Stimulated activated CD4-positive, alpha-beta T cell treated with anti-CD3 and anti-CD28 coated beads, TNF-alpha, amount 100 ng/mL, for 24 hours (primary cell): Measurements from ENCODE around the gene NBDY.
A peak's percentile ranks its signal among the peaks of the same experiment; 100 is the strongest.
"Not testable (repeated sequence)": the region's sequence is repeated elsewhere in the genome, so short reads cannot be mapped to it uniquely, and the experiment has no call there.

Source experiments
- DNase-seq, 3 experiments: peaks; one replicate each; pipeline ENCODE4 v3.0.0-alpha.2; 2020; ENCODE audit warnings: low read depth in 3 of 3

Gene NBDY

DNA sequence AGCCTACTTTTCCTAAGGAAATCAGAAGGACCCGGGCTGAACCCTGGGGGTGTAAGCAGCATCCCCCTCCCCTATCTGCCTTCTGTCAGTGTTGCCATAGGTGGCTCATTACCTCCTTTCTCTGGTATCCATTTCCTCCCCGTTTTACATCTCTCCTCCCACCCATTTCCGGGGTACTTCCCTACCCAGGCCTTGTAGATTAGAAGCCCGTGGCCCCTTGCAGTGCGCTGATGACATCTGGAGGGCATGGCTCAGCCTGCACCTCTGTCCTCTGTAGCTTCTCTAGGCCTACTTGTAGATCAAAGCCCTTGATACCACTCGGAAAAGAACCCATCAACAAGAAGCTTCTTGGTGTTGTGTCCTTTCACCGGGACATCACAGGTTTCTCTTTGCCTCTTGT, 71.8 kb downstream of the NBDY start:
- peak in 2 of 3 experiments; percentile 18 to 40 for DNase-seq

DNA sequence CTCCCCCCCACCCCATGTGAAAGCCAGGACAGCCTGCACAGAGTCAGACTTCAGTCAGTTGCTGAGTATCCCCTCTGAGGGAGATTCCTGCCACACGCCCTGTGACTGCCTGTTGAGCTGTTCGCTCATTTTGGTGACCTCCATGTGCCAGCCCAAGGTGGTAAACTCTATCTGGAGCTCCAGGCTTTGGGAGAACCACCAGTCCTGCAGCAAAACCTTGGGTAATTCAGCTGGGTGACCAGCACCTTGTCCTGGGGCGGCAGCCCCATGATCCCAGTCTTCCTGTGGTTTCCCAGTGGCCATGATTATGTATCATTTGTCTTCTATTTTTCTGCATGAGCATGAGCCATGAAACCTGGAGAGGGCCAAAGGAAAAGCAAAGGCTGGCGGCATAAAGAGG, 73.4 kb downstream of the NBDY start:
- DNase-seq, result no peak

DNA sequence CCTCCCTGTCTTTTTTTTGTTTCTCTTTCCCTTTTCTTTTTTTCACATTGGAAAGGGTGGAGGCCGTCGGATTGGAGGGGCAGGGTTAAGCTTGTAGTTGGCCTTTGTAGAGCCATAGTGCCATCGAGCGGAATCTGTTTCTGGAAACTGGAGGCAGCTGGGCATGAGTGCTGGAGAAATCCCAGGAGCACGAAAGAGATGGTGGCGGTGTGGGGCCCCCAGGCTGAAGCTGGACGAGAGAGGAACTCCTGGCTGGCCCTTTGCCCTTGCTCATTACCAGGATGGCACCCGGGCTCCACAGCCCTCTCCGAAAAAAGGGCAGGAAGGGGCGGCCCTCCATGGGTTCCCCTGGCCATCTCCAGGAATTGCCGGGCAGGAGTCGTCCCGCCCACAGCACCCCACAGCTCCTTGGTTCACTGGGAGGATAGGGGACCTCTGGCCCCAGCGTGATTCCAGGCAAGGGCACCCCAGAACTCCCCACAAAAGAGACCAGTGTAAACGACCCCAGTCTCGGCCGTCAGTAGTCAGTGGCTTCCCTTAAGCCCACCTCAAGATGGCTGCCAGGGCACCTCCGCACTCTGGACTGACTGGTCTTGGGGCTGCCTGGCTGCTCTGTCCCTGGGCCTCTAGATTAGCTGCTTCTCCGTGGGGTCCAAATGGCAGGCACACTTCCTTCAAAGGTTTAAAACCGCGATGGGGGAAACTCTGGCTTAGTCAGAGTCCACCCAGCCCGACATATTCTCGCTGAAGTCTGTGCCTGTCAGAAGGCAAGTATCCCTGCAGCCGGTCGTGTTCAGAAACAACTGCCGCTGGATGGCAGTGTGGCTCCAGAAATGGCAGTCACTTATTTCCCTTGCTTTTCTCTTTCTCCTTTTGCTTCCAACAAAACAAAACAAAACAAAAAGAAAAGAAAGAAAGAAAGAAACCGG, 74.1 kb downstream of the NBDY start:
- DNase-seq, result peak in 2 of 3 experiments; percentile 14 to 37

DNA sequence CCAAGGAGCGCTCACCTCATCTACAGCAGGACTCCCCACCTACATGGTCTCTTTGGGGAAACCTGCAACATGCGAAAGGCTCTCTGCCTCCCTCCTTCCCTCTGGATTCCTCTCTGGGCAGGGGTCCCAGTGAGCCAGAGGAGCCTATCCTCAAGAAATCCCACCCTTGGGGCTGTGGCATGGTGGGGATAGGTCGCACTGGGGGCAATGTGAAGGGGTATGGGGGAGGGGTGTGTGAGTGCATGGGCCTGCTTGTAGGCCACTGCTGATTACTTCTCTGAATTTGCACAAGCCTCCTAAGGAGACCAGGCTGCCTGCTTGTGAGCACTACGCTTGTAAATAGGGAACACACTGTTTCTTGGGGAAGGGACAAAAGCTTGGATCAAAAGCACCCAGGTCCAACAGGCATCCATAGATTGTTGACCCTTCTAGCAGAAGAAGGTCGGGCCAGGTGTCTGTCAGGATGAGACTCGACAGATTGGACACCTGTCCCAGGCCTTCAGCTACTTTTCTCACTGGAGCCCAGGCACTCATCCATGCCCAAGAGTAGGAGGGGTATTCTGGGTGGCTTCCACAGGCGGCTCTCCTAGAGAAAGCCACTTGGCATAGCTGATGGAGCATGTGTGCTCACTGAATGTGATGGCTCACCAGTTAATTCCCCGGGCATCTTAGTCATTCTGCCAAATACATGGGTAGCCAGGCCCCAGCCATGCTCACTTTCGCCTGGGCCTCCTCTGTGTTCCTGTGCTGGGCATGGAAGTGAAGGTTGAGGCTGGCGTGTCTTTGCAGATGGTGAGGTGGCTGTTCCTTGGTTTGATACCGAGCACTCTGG, 75.0 kb downstream of the NBDY start:
- no peak for DNase-seq

DNA sequence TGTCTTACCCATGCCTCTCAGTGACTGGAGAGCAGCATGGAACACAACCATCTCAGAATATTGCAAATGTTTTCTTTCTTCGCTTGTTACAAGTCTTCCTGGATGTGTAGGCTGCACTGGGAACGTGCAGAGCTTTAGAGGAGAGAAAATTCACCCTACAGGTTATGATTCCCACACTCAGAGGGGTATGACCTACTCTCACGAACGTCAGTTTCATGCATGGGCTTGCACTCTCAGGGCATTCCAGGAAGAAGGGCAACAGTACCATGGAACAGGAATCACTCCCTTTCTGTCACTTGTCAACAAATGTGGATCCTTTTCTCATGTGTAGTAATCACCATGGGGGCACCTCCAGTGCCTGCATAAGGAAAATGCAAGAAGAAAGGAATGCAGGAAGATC, 75.8 kb downstream of the NBDY start:
- no peak for DNase-seq

DNA sequence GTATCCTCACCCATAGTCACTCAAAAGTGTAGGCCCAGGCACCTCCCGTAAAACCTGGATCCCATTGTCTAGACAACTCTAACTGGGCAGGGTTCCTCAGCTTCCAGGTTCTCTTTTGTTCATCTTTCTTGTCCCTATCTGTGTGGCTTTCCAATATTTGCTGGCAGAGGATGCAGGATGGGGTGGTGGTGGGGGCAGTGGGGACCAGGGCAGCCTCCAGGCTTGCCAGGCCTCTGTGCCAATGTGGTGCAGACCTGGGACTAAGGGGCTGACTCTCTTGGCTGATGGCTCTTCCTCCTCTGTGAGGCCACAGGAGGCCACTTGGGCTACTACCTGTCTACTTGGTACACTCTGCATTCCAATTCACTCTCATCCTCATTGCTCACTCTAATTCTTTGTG, 76.4 kb downstream of the NBDY start:
- DNase-seq, result no peak

DNA sequence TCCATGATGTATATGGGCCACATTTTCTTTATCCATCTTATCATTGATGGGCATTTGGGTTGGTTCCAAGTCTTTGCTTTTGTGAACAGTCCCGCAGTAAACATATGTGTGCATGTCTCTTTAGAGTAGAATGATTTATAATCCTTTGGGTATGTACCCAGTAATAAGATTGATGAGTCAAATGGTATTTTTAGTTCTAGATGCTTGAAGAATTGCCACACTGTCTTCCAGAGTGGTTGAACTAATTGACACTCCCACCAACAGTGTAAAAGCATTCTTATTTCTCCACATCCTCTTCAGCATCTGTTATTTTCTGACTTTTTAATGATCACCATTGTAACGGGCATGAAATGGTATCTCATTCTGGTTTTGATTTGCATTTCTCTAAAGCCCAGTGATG, 77.1 kb downstream of the NBDY start:
- DNase-seq, result not testable (repeated sequence)

DNA sequence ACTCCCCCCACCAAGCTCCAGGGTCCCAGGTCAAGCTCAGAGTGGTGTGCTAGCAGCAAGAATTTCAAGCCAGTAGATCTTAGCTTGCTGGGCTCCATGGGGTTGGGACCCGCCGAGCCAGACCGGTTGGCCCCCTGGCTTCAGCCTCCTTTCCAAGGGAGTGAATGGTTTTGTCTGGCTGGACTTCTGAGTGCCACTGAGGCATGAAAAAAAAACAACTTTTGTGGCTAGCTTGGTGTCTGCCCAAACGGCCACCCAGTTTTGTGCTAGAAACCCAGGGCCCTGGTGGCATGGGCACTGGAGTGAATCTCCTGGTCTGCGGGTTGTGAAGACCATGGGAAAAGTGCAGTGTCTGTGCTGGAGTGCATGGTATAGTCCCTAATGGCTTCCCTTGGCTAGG, 82.6 kb downstream of the NBDY start:
- DNase-seq, result no peak

DNA sequence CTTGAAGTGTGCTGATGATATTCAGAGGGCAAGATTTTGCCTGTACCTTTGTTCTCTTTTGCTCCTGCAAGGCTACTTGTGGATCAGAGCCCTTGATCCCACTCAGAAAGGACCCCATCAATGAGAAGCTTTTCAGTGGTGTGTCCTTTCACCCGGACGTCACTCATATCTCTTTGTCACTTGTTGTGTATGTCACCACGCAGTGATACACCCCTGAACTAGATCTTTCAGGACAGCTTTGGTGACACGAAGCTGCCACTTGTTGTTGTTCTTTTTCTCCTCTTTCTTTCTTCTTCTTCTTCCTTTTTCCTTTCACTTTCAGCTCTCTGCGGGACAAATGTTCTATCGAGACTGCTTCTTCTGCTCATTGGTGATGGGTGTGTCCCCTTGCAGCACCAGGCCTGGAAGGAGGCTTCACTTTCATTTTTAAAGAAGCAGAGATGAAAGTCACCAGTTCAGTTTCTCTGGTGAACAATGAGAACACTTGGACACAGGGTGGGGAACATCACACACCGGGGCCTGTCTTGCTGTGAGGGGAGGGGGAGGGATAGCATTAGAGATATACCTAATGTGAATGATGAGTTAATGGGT, 83.6 kb downstream of the NBDY start:
- DNase-seq, result no peak

DNA sequence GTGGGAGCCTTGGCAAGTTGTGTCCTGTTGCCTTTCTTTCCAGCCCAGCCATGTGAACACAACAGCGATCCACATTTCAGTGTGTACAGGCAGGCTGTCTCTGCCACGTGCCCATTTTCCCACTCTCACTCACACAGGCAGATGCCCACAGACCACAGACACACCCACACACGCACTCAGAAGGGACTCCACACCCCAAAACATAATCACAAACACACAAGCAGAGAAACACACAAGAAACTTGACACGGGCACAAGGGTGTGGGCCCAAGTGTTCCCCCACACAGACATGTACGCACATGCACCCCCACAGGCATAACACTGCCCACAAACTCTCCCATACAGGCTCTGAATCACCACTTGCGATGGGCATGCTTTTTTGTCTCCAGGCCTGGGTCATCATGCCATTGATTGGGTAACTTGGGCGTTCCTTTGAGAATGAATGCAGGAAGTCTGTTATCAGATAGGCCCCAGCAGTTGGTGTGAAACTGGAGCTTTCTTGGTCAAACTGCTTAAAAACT, 84.3 kb downstream of the NBDY start:
- DNase-seq, result peak in 2 of 3 experiments; percentile 8 to 29

DNA sequence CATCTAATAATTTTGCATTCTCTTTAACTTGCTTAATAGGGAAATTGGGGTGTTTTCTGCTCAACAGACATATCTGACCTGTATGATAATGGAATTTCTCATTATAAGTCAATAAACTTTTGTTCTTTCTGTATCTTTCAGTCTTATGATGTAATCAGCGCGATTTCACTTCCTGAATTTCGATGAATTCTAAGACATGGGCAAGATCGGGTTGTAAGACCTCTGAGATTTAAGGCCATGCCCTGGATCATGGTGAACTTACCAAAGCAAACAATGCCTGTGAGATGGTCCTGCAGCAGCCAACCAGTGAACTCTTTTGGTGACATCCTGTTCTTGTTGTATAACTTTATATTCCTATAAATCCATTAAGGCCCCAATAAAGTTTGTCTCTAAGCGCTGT, 88.1 kb downstream of the NBDY start:
- no peak for DNase-seq

DNA sequence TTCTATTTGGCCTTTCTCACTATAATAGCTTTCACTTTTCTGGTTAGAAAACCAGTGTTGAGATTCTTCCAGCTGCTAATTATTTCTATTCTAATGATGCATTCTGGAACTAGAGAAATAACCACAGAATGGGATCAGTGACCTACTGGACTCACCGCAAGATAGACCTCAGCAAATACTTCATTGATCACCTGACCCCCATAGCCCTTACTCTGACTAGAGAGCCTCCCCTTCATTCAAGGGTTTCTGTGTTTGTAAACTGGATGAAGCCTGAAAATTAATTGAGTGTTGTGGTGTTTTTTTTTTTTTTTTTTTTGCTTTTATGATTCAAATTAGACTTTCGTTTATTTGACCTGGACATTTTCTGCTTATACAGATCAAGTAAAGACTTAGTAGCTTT, 97.0 kb downstream of the NBDY start:
- no peak for DNase-seq

DNA sequence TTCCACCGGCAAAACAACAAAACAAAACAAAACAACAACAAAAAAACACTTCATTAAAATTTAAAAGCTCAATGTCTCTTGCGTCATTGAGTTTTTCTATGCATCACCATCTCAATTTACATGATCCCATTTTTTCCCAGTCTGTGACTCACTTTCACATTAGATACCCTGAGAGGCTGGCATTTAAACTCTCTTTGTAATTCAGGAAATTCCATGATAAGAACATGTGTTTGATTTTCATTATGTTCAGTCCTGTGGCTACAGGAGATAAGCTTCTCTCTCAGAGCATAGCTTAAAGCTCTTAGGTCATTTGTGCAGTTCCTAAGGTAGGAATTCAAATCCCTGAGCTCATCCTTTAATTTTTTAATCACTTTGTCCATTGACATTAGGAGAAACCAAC, 104.6 kb downstream of the NBDY start:
- no peak for DNase-seq

DNA sequence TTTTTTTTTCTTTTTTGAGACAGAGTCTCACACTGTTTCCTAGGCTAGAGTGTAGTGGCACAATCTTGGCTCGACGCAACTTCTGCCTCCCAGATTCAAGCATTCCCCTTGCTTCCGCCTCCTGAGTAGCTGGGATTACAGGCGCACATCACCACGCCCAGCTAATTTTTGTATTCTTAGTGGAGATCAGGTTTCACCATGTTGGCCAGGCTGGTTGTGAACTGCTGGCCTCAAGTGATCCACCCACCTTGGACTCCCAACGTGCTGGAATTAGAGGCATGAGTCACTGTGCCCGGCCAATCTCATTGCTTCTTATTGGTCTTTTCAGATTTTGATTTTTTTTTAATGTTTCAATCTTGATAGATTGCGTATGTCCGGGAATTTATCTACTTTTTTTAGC, 124.4 kb downstream of the NBDY start:
- DNase-seq, result no peak

DNA sequence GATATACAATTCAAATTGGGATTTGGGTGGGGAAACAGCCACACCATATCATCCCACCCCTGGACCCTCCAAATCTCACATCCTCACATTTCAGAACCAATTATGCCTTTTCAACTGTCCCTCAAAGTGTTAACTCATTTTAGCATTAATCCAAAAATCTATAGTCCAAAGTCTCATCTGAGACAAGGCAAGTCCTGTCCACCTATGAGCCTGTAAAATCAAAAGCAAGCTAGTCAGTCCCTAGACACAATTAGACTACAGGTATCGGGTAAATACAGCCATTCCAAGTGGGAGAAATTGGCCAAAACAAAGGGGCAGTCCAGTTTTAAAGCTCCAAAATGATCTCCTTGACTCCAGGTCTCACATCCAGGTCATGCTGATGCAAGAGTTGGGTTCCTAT, 128.0 kb downstream of the NBDY start:
- DNase-seq, result no peak

DNA sequence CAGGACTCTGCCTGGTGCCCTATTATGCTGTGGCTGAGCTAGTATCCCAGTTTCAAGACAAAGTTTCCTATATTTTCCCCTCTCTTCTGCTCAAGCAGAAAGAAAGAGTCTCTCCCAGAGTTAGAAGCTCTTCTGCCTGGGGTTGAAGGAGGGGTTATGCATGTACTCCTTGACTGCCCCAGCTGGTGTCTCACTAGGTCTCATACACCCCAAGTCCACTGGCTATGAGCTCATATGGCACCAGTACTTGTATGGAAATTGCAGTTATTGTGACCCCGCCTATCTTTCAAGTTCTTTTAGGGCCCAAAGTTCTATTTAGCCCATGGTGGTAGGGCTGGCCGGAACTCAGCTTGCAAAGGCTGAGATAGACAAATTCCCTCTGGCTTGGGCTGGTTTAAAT, 131.8 kb downstream of the NBDY start:
- DNase-seq, result no peak
